IMR-90 (cell line): Measurements from ENCODE around the gene DMXL2. TPM values are rescaled to one million over a fixed set of nuclear protein-coding genes. Genes with fewer than 3 reads are reported as not detected.

Source experiments
- ATAC-seq: fragments of 200-7000 bp; cut with Tn5 transposase; 2 replicates; pipeline ENCODE4 v1.9.1; 2020; ENCODE audit warnings: low read depth, mild to moderate bottlenecking, moderate library complexity
- BruUV-seq: library from RNA; stranded (reverse); fragments of 400-500 nt; replicated peaks from 2 replicates; lab custom pipeline; 2021; lab: Mats Ljungman, UMichigan
- CTCF ChIA-PET: fragments of 300-600 bp; formaldehyde crosslinking; extraction: SDS; loops from one replicate; lab custom pipeline; 2021; ENCODE audit warnings: antibody characterized with exemption; lab: Yijun Ruan, JAX
- POLR2A ChIA-PET: fragments of 300-600 bp; sonication (Branson Sonifier 250); formaldehyde crosslinking; loops from one replicate; lab custom pipeline; 2022; ENCODE audit warnings: antibody characterized with exemption; ENCODE audit not compliant: unreplicated experiment; lab: Charles Lee
- DNase-seq: peaks from one replicate; pipeline ENCODE4 v3.0.0; 2013
- H2AFZ ChIP-seq: replicated peaks from 2 replicates; pipeline ENCODE3; 2013; ENCODE audit warnings: low read length, mild to moderate bottlenecking; ENCODE audit not compliant: poor library complexity
- H2AK5ac ChIP-seq: 2 replicates; pipeline ENCODE4 v1.6.1; 2013; ENCODE audit warnings: low read depth, low read length, inconsistent platforms
- H2AK9ac ChIP-seq: replicated peaks from 2 replicates; pipeline ENCODE3; 2013; ENCODE audit warnings: mild to moderate bottlenecking, low read depth, low read length, moderate library complexity; ENCODE audit not compliant: poor library complexity
- H2BK120ac ChIP-seq: 2 replicates; pipeline ENCODE4 v1.6.1; 2013; ENCODE audit warnings: low read depth, low read length, inconsistent platforms
- H2BK15ac ChIP-seq: 3 replicates; pipeline ENCODE4 v1.6.1; 2013; ENCODE audit warnings: low read depth, low read length, inconsistent platforms
- H2BK20ac ChIP-seq: 2 replicates; pipeline ENCODE4 v1.6.1; 2013; ENCODE audit warnings: low read depth, mild to moderate bottlenecking, inconsistent platforms, low read length, moderate library complexity
- H2BK5ac ChIP-seq: 2 replicates; pipeline ENCODE4 v1.6.1; 2013; ENCODE audit warnings: mild to moderate bottlenecking, low read depth, low read length, inconsistent platforms; ENCODE audit not compliant: poor library complexity, severe bottlenecking
- H3K14ac ChIP-seq: replicated peaks from 2 replicates; pipeline ENCODE4 v1.6.1; 2013; ENCODE audit warnings: low read depth, low read length, inconsistent platforms
- H3K18ac ChIP-seq: 2 replicates; pipeline ENCODE4 v1.6.1; 2013; ENCODE audit warnings: low read depth, low read length, control low read depth
- H3K23ac ChIP-seq: 2 replicates; pipeline ENCODE4 v1.6.1; 2013; ENCODE audit warnings: low read depth, low read length, inconsistent platforms
- H3K27ac ChIP-seq: 2 replicates; pipeline ENCODE4 v1.5.1; 2013; ENCODE audit warnings: mild to moderate bottlenecking, control low read depth, low read length; ENCODE audit not compliant: insufficient read depth
- H3K27me3 ChIP-seq: 2 replicates; pipeline ENCODE4 v1.6.1; 2013; ENCODE audit warnings: low read length; ENCODE audit not compliant: control insufficient read depth, insufficient read depth
- H3K36me3 ChIP-seq: 2 replicates; pipeline ENCODE4 v1.6.1; 2013; ENCODE audit warnings: low read length, mixed read lengths; ENCODE audit not compliant: control insufficient read depth, insufficient read depth
- H3K4ac ChIP-seq: 2 replicates; pipeline ENCODE4 v1.6.1; 2013; ENCODE audit warnings: low read depth, low read length, inconsistent platforms
- H3K4me1 ChIP-seq: 2 replicates; pipeline ENCODE4 v1.6.1; 2013; ENCODE audit warnings: low read length, mixed read lengths; ENCODE audit not compliant: control insufficient read depth, insufficient read depth
- H3K4me2 ChIP-seq: 2 replicates; pipeline ENCODE4 v1.6.1; 2013; ENCODE audit warnings: low read depth, mild to moderate bottlenecking, control low read depth, low read length, moderate library complexity
- H3K4me3 ChIP-seq: 2 replicates; pipeline ENCODE4 v1.5.1; 2013; ENCODE audit warnings: low read depth, mild to moderate bottlenecking, control low read depth, low read length, moderate library complexity; ENCODE audit not compliant: insufficient read depth
- H3K56ac ChIP-seq: 2 replicates; pipeline ENCODE4 v1.6.1; 2013; ENCODE audit warnings: low read length, inconsistent platforms; ENCODE audit not compliant: insufficient read depth; ENCODE audit errors: extremely low read depth
- H3K79me1 ChIP-seq, 2 experiments: 2 replicates each; pipeline ENCODE4 v1.6.1; 2013; ENCODE audit warnings: low read length in 2 of 2, inconsistent platforms in 1 of 2, low read depth in 1 of 2
- H3K9ac ChIP-seq: 2 replicates; pipeline ENCODE4 v1.6.1; 2013; ENCODE audit warnings: low read depth, low read length, control low read depth
- H3K9me1 ChIP-seq: 2 replicates; pipeline ENCODE4 v1.6.1; 2013; ENCODE audit warnings: low read length, inconsistent platforms; ENCODE audit not compliant: insufficient read depth
- H3K9me3 ChIP-seq: 2 replicates; pipeline ENCODE4 v1.6.1; 2013; ENCODE audit warnings: low read length; ENCODE audit not compliant: control insufficient read depth, insufficient read depth
- H4K20me1 ChIP-seq: 2 replicates; pipeline ENCODE4 v1.6.1; 2013; ENCODE audit warnings: low read length, inconsistent platforms; ENCODE audit not compliant: insufficient read depth
- H4K5ac ChIP-seq: 2 replicates; pipeline ENCODE4 v1.6.1; 2013; ENCODE audit warnings: mild to moderate bottlenecking, low read depth, low read length, control low read depth
- H4K8ac ChIP-seq, 2 experiments: 2 replicates each; pipeline ENCODE4 v1.6.1; 2013; ENCODE audit warnings: low read depth in 2 of 2, low read length in 2 of 2, control low read depth in 1 of 2, inconsistent platforms in 1 of 2
- H4K91ac ChIP-seq: 2 replicates; pipeline ENCODE4 v1.6.1; 2013; ENCODE audit warnings: low read depth, low read length, inconsistent platforms; ENCODE audit not compliant: insufficient read depth
- CEBPB ChIP-seq: IDR thresholded peaks from 2 replicates; pipeline ENCODE4 v1.6.1; 2012; ENCODE audit warnings: low read depth, low read length, improper control_type of control experiment
- FOS ChIP-seq: fragments of 150-350 bp; IDR thresholded peaks from 2 replicates; pipeline ENCODE4 v1.6.1; 2016; ENCODE audit warnings: low read depth, low read length
- RAD21 ChIP-seq: IDR thresholded peaks from 2 replicates; pipeline ENCODE4 v1.6.1; 2012; ENCODE audit warnings: low read length, improper control_type of control experiment
- RCOR1 ChIP-seq: IDR thresholded peaks from 2 replicates; pipeline ENCODE4 v1.6.1; 2012; ENCODE audit warnings: mild to moderate bottlenecking, low read length, improper control_type of control experiment; ENCODE audit not compliant: insufficient replicate concordance
- SMC3 ChIP-seq: fragments of 150-350 bp; IDR thresholded peaks from 2 replicates; pipeline ENCODE4 v1.6.1; 2016; ENCODE audit warnings: low read depth, mild to moderate bottlenecking, antibody characterized with exemption, low read length, moderate library complexity
- USF2 ChIP-seq: fragments of 150-350 bp; IDR thresholded peaks from 2 replicates; pipeline ENCODE4 v1.6.1; 2017; ENCODE audit warnings: mild to moderate bottlenecking, antibody characterized with exemption, low read length, low read depth
- WGBS, 2 experiments: methylation state at CpG; one replicate each; pipeline versions ENCODE4 v1.1.5 to v1.1.7; 2013; ENCODE audit warnings: missing lambda C conversion rate in 2 of 2; ENCODE audit not compliant: insufficient read length in 1 of 2; ENCODE audit errors: extremely low coverage in 2 of 2; 5-methylcytosine and 5-hydroxymethylcytosine counted together
- dilution Hi-C: fragments of 300-500 bp; cut with HindIII; formaldehyde crosslinking; loops from one replicate; pipeline ENCODE4 v1.14.3; 2018; ENCODE audit warnings: low sequenced_read_pairs; ENCODE audit not compliant: unreplicated experiment
- in situ Hi-C: fragments of 300-500 bp; cut with MboI; formaldehyde crosslinking; loops from 3 replicates; pipeline ENCODE4 v1.14.3; 2019; ENCODE audit warnings: low sequenced_read_pairs, inconsistent platforms, mixed read lengths
- intact Hi-C: fragments of 100-400 bp; cut with micrococcal nuclease; formaldehyde crosslinking; loops from 2 replicates; pipeline ENCODE4 v1.10.0; 2022
- polyA plus RNA-seq, 3 experiments: library from polyadenylated mRNA; depleted of rRNA; stranded (reverse); fragments of >200 nt; gene quantifications; 2 replicates each; pipeline ENCODE4 v1.2.3, GENCODE V29; 2012; ENCODE audit warnings: low replicate concordance in 1 of 3
- total RNA-seq: library from RNA; depleted of rRNA; stranded (reverse); fragments of >200 nt; gene quantifications from 2 replicates; pipeline ENCODE4 v1.2.3, GENCODE V29; 2012
- TF ChIP-seq, protein P1 (sequence below): conservative IDR thresholded peaks from 2 replicates; pipeline ENCODE4 v1.5.1; 2012; ENCODE audit warnings: mild to moderate bottlenecking, low read depth, low read length, improper control_type of control experiment

Gene DMXL2
- total and polyA plus RNA-seq, 2 of the 4 experiments (the other 2 are of a cell fraction), result 9.7 to 21.9 TPM

DNA sequence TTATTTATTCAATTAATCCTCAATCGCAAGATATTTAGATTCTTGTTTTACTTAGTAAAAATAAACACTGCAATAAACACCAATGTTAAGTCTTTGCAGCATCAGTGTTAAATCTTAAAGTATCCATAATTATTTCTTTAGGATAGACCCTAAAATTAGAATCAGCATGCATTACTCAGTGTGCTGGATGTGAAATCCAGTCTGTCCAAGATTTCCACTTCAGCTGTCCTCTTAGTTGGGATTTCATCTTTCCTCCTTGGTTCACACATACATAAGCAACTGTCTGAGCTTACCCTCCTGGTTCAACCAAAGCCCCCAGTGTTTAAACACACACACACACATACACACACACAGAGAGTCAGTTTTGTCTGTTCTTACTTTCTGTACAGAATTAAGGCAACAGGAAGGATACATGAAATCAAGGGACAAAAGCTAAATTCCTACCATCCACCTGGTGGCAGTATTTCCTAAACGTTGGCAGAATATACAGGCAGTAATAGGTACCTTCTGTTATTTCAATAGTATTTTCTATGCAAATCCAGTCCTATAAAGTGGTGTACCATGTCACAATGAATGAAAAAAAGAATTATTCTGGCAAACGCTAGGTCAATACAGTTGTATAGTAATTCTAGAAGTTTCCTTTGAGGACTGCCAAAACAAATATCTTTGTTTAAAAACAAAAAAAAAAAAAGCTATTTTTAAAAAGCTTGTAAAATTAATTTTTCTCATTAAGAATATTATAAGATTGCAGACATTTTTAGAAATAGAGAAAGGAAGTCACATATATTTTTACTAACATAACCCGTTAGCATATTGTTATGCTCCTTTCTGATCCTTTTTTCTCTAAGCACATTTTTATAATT lies 27.3 kb upstream of the DMXL2 start:
- Histone ChIP-seq H2BK20ac (no peak overlapping the region), H3K4ac (no peak overlapping the region), H3K9ac (no peak overlapping the region), H3K36me3 (no peaks in the 10 kb centered on the region), H2BK120ac (no peak overlapping the region), H3K4me2 (no peak overlapping the region), H3K9me3 (no peaks in the 10 kb centered on the region), H2AK5ac (no peak overlapping the region), H3K27ac (no peak overlapping the region), H3K18ac (no peak overlapping the region), H4K5ac (no peak overlapping the region), H3K23ac (no peak overlapping the region), H2BK5ac (no peak overlapping the region), H2BK15ac (no peak overlapping the region), H3K4me3 (no peak overlapping the region), H3K9me1 (no peaks in the 10 kb centered on the region), H2AFZ (no peak overlapping the region), H3K79me1 (no peaks in the 10 kb centered on the region), H3K14ac (no peak overlapping the region), H4K20me1 (no peaks in the 10 kb centered on the region), H3K27me3 (peaks cover 7% of the 10 kb centered on the region), H2AK9ac (no peak overlapping the region), H4K91ac (no peak overlapping the region), H4K8ac (no peak overlapping the region), H3K56ac (no peak overlapping the region), H3K4me1 (no peaks in the 10 kb centered on the region)
- DNase-seq (peak; percentile 79), ATAC-seq (peak; percentile 90)
- in situ Hi-C loops, result loop anchor here (25.0 kb wide), 1 partner anchor 262 kb away; no protein-coding TSS in a partner anchor
- TF ChIP-seq CEBPB (no peak), USF2 (no peak), RCOR1 (no peak), SMC3 (peak; percentile 93), FOS (no peak), RAD21 (peak; percentile 97)
- TF ChIP-seq, protein P1, sequence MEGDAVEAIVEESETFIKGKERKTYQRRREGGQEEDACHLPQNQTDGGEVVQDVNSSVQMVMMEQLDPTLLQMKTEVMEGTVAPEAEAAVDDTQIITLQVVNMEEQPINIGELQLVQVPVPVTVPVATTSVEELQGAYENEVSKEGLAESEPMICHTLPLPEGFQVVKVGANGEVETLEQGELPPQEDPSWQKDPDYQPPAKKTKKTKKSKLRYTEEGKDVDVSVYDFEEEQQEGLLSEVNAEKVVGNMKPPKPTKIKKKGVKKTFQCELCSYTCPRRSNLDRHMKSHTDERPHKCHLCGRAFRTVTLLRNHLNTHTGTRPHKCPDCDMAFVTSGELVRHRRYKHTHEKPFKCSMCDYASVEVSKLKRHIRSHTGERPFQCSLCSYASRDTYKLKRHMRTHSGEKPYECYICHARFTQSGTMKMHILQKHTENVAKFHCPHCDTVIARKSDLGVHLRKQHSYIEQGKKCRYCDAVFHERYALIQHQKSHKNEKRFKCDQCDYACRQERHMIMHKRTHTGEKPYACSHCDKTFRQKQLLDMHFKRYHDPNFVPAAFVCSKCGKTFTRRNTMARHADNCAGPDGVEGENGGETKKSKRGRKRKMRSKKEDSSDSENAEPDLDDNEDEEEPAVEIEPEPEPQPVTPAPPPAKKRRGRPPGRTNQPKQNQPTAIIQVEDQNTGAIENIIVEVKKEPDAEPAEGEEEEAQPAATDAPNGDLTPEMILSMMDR, result peak; percentile 94
- CTCF ChIA-PET, result interaction anchor here (0.6 to 3.8 kb wide), 20 partner anchors 12 to 268 kb away, joined by 3 to 72 read pairs (median 4); partner anchors contain the start of gene LYSMD2
- dilution Hi-C loops, result no loop called here
- no CpG with 5 or more reads among the region's 4 CpGs for WGBS, 2 experiments
- intact Hi-C loops, result loop anchor here (1.0 to 10.0 kb wide), 3 partner anchors 126 to 577 kb away; no protein-coding TSS in a partner anchor
- POLR2A ChIA-PET, result interaction anchor here (0.6 to 0.7 kb wide), 2 partner anchors 126 to 204 kb away, joined by 3 to 6 read pairs; no protein-coding TSS in a partner anchor
- no TSS peak for BruUV-seq
